ENCODE results near the gene NANOS3. TPM values are rescaled to one million over a fixed set of nuclear protein-coding genes. Genes with fewer than 3 reads are reported as not detected.
A peak's percentile ranks its signal among the peaks of the same experiment; 100 is the strongest.

The NANOS3 gene
- total and polyA plus RNA-seq, 10 of the 15 experiments (the other 5 are each of a cell fraction or from before 2014, with no cell fraction given): 0.31 to 1.7 (median 0.81) TPM

GRCh38 chr19:13905634-13906520 lies 28.9 kb downstream of the NANOS3 start, which contains the start of the genes BRME1 and CC2D1A (continued):
- TF ChIP-seq, protein P1, sequence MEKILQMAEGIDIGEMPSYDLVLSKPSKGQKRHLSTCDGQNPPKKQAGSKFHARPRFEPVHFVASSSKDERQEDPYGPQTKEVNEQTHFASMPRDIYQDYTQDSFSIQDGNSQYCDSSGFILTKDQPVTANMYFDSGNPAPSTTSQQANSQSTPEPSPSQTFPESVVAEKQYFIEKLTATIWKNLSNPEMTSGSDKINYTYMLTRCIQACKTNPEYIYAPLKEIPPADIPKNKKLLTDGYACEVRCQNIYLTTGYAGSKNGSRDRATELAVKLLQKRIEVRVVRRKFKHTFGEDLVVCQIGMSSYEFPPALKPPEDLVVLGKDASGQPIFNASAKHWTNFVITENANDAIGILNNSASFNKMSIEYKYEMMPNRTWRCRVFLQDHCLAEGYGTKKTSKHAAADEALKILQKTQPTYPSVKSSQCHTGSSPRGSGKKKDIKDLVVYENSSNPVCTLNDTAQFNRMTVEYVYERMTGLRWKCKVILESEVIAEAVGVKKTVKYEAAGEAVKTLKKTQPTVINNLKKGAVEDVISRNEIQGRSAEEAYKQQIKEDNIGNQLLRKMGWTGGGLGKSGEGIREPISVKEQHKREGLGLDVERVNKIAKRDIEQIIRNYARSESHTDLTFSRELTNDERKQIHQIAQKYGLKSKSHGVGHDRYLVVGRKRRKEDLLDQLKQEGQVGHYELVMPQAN (conservative IDR thresholded peaks at IDR 0.05): no peak
- TF ChIP-seq ZBED1 (IDR thresholded peaks at IDR 0.05; ENCODE audit: borderline replicate concordance): no peak
- peak; percentile 73; the same call in 1 of the 2 replicates for TF ChIP-seq TCF12 (IDR thresholded peaks at IDR 0.05; ENCODE audit: low read depth, low read length)
- TF ChIP-seq CHD2 (IDR thresholded peaks at IDR 0.05; ENCODE audit: borderline replicate concordance, low read depth, low read length): peak; percentile 61
- TF ChIP-seq IKZF2 (IDR thresholded peaks at IDR 0.05): no peak
- peak; percentile 92 for TF ChIP-seq ZNF687 (IDR thresholded peaks at IDR 0.05)
- no peak for TF ChIP-seq ZNF217 (IDR thresholded peaks at IDR 0.05)
- no peak for TF ChIP-seq YBX1 (IDR thresholded peaks at IDR 0.05)
- TF ChIP-seq HSF1 (IDR thresholded peaks at IDR 0.05; ENCODE audit: low read depth, low read length): no peak
- TF ChIP-seq NFIC (IDR thresholded peaks at IDR 0.05; ENCODE audit: low read depth, low read length): no peak
- no peak for TF ChIP-seq TCF7 (IDR thresholded peaks at IDR 0.05; ENCODE audit: borderline replicate concordance)
- TF ChIP-seq SIN3A (IDR thresholded peaks at IDR 0.05; ENCODE audit: low read depth, low read length): no peak
- TF ChIP-seq PAX8 (IDR thresholded peaks at IDR 0.05): no peak
- no peak for TF ChIP-seq SRF (IDR thresholded peaks at IDR 0.05; ENCODE audit: low read depth in 2 of 2, low read length in 2 of 2)
- TF ChIP-seq PML (IDR thresholded peaks at IDR 0.05; ENCODE audit: low read length): no peak
- TF ChIP-seq SREBF1 (IDR thresholded peaks at IDR 0.05; ENCODE audit: low read length): peak; percentile 43; the same call in 1 of the 2 replicates
- peak; percentile 88 for TF ChIP-seq POLR2A (IDR thresholded peaks at IDR 0.05; ENCODE audit: low read depth, low read length)
- no peak for TF ChIP-seq ZNF384 (IDR thresholded peaks at IDR 0.05; ENCODE audit: borderline replicate concordance, low read depth, low read length)
- TF ChIP-seq NR2C2 (IDR thresholded peaks at IDR 0.05; ENCODE audit: borderline replicate concordance, control insufficient read depth, insufficient read length, low read depth): no peak
- TF ChIP-seq DPF2 (IDR thresholded peaks at IDR 0.05): peak; percentile 51; the same call in 1 of the 2 replicates
- no peak for TF ChIP-seq IRF5 (IDR thresholded peaks at IDR 0.05; ENCODE audit: borderline replicate concordance)
